ENCODE measurements around the gene CALHM6.

DNA sequence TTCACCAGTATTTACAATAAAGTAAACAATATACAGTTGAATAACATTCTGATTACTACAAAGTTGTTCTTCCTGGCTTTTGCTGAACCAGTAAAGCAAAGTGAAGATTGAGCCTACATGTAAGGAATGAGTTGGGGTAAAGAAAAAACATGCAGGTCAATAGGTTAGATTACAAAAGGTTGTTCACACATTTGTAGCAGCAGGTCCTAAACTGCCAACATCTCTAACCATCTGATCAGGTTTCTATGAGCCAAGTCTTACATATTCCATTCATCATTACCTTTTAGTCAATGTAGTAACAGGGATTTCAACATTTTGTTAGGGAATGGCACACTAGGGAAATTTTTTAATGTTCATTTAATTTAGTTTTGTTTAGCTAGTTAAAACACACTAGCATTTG, 9.3 kb upstream of the CALHM6 start:
- no peak for TF ChIP-seq GATA3 (IDR thresholded peaks at IDR 0.05; ENCODE audit: low read depth, low read length)
- no peak for TF ChIP-seq GATA2 (IDR thresholded peaks at IDR 0.05; ENCODE audit: low read depth, low read length)

All from SH-SY5Y (cell line).